Measurements from ENCODE around the gene DDX6. TPM values are rescaled to one million over a fixed set of nuclear protein-coding genes. Genes with fewer than 3 reads are reported as not detected.
"Not testable (repeated sequence)": the region's sequence is repeated elsewhere in the genome, so short reads cannot be mapped to it uniquely, and the experiment has no call there.

DDX6 gene
- total RNA-seq, 1 experiment from 2014 or later: 59.4 TPM

- H3K4me3 ChIP-seq (ENCODE audit: low read length); BruUV-seq (replicated peaks); POLR2A ChIA-PET (ENCODE audit: unreplicated experiment); H3K9me3 ChIP-seq (ENCODE audit: low read length); H3K4me1 ChIP-seq (ENCODE audit: insufficient read depth, low read length); H3K27me3 ChIP-seq (ENCODE audit: low read length); DNase-seq; intact Hi-C loops (cut with micrococcal nuclease); H3K36me3 ChIP-seq (ENCODE audit: low read depth, low read length); ATAC-seq; H4K20me1 ChIP-seq (ENCODE audit: low read length); H2AFZ ChIP-seq (ENCODE audit: low read length); H3K27ac ChIP-seq (ENCODE audit: low read length); H3K4me2 ChIP-seq (ENCODE audit: low read length); H3F3A ChIP-seq (ENCODE audit: low read length, unreplicated experiment); H3K9me2 ChIP-seq (replicated peaks; ENCODE audit: low read length); CTCF ChIA-PET; H3K79me2 ChIP-seq (ENCODE audit: low read length); H3K9ac ChIP-seq (ENCODE audit: low read length): not testable (repeated sequence)
These were observed 72.4 kb downstream of the DDX6 start for GRCh38 chr11:118718562-118718961.

- H2AFZ ChIP-seq (ENCODE audit: low read length); H3K27ac ChIP-seq (ENCODE audit: low read length); H3K27me3 ChIP-seq (ENCODE audit: low read length); H3K4me3 ChIP-seq (ENCODE audit: low read length); CTCF ChIA-PET; H3K4me2 ChIP-seq (ENCODE audit: low read length); H3K79me2 ChIP-seq (ENCODE audit: low read length); H3K9me2 ChIP-seq (replicated peaks; ENCODE audit: low read length); H3K36me3 ChIP-seq (ENCODE audit: low read depth, low read length); H4K20me1 ChIP-seq (ENCODE audit: low read length); intact Hi-C loops (cut with micrococcal nuclease); H3K9me3 ChIP-seq (ENCODE audit: low read length); H3K9ac ChIP-seq (ENCODE audit: low read length); BruUV-seq (replicated peaks); H3K4me1 ChIP-seq (ENCODE audit: insufficient read depth, low read length); ATAC-seq; DNase-seq; H3F3A ChIP-seq (ENCODE audit: low read length, unreplicated experiment); POLR2A ChIA-PET (ENCODE audit: unreplicated experiment): not testable (repeated sequence)
These were observed 73.2 kb downstream of the DDX6 start for GRCh38 chr11:118717733-118718132.

GRCh38 chr11:118717221-118717620 lies 73.7 kb downstream of the DDX6 start:
- H3K36me3 ChIP-seq (ENCODE audit: low read depth, low read length); ATAC-seq; H3K27ac ChIP-seq (ENCODE audit: low read length); H3K4me2 ChIP-seq (ENCODE audit: low read length); H4K20me1 ChIP-seq (ENCODE audit: low read length); H3K27me3 ChIP-seq (ENCODE audit: low read length); H3K9me2 ChIP-seq (replicated peaks; ENCODE audit: low read length); DNase-seq; H3F3A ChIP-seq (ENCODE audit: low read length, unreplicated experiment); intact Hi-C loops (cut with micrococcal nuclease); BruUV-seq (replicated peaks); H3K4me1 ChIP-seq (ENCODE audit: insufficient read depth, low read length); H3K9ac ChIP-seq (ENCODE audit: low read length); H2AFZ ChIP-seq (ENCODE audit: low read length); CTCF ChIA-PET; H3K4me3 ChIP-seq (ENCODE audit: low read length); POLR2A ChIA-PET (ENCODE audit: unreplicated experiment); H3K79me2 ChIP-seq (ENCODE audit: low read length); H3K9me3 ChIP-seq (ENCODE audit: low read length): not testable (repeated sequence)

- H2AFZ ChIP-seq (ENCODE audit: low read length): no peak overlapping the region
- H4K20me1 ChIP-seq (ENCODE audit: low read length): no peaks in the 10 kb centered on the region
- H3K79me2 ChIP-seq (ENCODE audit: low read length): no peaks in the 10 kb centered on the region
- H3K27me3 ChIP-seq (ENCODE audit: low read length): 0 out of 2 replicates have a peak, but pooled peaks cover under 1% of the 10 kb centered on the region
- no peak overlapping the region for H3K27ac ChIP-seq (ENCODE audit: low read length)
- no peak overlapping the region for H3K4me2 ChIP-seq (ENCODE audit: low read length)
- POLR2A ChIA-PET (ENCODE audit: unreplicated experiment): no interaction called here
- no peaks in the 10 kb centered on the region for H3F3A ChIP-seq (ENCODE audit: low read length, unreplicated experiment)
- no peak for ATAC-seq
- TF ChIP-seq CTCF (conservative IDR thresholded peaks at IDR 0.05; ENCODE audit: low read depth, low read length): no peak
- no peaks in the 10 kb centered on the region for H3K36me3 ChIP-seq (ENCODE audit: low read depth, low read length)
- BruUV-seq (replicated peaks): no TSS peak
- H3K9me2 ChIP-seq (replicated peaks; ENCODE audit: low read length): no peaks in the 10 kb centered on the region
- intact Hi-C loops (cut with micrococcal nuclease): no loop called here
- CTCF ChIA-PET: no interaction called here
- H3K9me3 ChIP-seq (ENCODE audit: low read length): no peaks in the 10 kb centered on the region
- H3K4me3 ChIP-seq (ENCODE audit: low read length): no peak overlapping the region
- no peak overlapping the region for H3K9ac ChIP-seq (ENCODE audit: low read length)
- H3K4me1 ChIP-seq (ENCODE audit: insufficient read depth, low read length): no peaks in the 10 kb centered on the region
- DNase-seq: no peak
These were observed 75.1 kb downstream of the DDX6 start for GRCh38 chr11:118715837-118716260.
